HFF-Myc (cell line): ENCODE measurements around the gene DLK1.

ENCODE experiments used
- DNase-seq: peaks from one replicate; pipeline ENCODE4 v3.0.0-alpha.2; 2011; ENCODE audit warnings: low read depth; ENCODE audit errors: extremely low read depth
- H3K4me3 ChIP-seq: replicated peaks from 2 replicates; pipeline ENCODE4 v1.5.1; 2011; ENCODE audit warnings: low read depth, mild to moderate bottlenecking, control low read depth, low read length
- CTCF ChIP-seq: IDR thresholded peaks from 2 replicates; pipeline ENCODE4 v1.5.1; 2012; ENCODE audit warnings: mild to moderate bottlenecking, low read depth, low read length, control low read depth; ENCODE audit errors: missing control alignments

The DLK1 gene

DNA sequence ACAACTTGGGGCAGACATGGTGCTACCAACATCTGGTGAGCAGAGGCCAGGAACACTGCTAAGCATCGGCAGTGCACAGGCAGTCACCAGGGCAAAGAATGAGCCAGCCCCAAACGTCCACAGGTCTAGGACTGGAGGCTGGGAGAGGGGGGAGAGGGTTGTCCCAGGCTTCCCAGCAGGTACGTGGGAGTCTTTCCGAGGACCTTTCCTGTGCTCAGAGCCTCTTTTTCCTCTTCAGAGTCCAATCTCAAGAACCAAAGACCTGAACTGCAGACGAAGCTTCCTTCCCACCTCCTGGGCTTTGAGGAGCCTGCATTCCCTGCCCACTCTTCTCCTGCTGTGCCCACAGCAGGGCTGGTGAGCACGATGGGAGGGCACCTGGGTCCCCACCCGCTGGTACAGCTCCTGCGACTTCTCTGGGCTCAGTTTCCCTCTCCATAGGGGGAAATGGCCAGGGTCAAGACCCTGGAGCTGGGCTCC, 48.7 kb downstream of the DLK1 start:
- DNase-seq: no peak
- TF ChIP-seq CTCF: no peak

GRCh38 chr14:100775831-100776591, 49.3 kb downstream of the DLK1 start:
- no peak for DNase-seq
- no peak overlapping the region for H3K4me3 ChIP-seq
- TF ChIP-seq CTCF: no peak

More for the DNA sequence above, 48.7 kb downstream of the DLK1 start:
- H3K4me3 ChIP-seq: no peak overlapping the region

DNA sequence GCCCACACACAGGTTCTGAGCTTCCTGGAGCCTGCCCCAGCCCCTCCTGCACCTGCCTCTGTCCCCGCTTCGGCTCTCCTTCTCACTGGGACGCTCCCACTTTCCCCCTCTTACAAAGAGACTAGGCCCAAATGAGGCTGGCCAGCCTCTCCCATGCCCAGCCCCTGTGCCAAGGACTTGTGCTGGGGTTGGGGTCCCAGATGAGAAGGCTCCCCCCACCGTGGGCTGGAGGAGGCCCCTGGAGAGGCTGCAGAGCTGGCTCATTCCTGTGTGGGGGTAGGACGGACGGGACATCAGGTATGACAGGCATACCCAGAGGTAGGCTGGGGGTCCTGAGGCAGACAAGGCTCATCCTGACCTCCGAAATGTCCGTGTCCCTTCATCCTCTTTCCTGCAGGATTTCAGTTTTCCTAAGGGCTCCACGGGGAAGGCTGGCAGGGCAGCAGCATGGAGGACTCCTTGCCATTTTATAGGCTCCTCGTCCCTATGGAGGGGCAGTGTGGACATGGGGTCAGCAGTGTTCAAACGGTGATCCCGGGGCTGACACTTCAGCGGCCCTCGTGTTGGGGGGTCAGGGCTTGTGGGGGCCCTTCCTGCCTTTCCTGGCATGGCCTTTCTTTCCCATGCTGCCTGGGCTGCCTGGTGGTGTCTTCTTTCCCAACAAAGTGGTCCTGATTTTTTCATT, 50.1 kb downstream of the DLK1 start:
- TF ChIP-seq CTCF: no peak
- H3K4me3 ChIP-seq: no peak overlapping the region
- no peak for DNase-seq

GRCh38 chr14:100777366-100777817, 50.7 kb downstream of the DLK1 start:
- no peak for DNase-seq
- no peak for TF ChIP-seq CTCF
- H3K4me3 ChIP-seq: no peak overlapping the region

- no peak for DNase-seq
- no peak overlapping the region for H3K4me3 ChIP-seq
- TF ChIP-seq CTCF: no peak
These were observed 51.3 kb downstream of the DLK1 start for GRCh38 chr14:100777818-100778525.

DNA sequence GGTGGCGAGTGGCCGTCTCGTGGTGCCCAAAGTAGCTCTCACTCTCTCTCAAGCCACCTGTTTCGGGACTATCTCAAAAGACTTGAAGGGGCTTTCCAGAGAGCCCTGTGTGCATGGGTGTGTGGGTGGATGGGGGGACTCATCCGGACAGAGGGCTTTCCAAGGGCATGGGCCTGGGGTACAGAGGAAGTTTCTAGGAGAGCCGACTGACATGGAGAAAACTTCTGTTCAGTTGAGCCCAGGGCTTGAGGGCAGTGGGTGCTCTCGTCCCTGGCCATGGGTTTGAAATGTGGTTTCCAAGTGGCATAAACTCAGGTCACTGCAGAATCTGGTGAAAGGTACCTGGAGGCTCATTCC, 51.8 kb downstream of the DLK1 start:
- H3K4me3 ChIP-seq: no peak overlapping the region
- TF ChIP-seq CTCF: no peak
- DNase-seq: no peak
